Breast epithelium (tissue), 4 donors: ENCODE measurements around the gene BBS4. TPM values are rescaled to one million over a fixed set of nuclear protein-coding genes. Genes with fewer than 3 reads are reported as not detected.
"Not testable (repeated sequence)": the region's sequence is repeated elsewhere in the genome, so short reads cannot be mapped to it uniquely, and the experiment has no call there.

Experiments used
- DNase-seq, 2 donors: peaks; one replicate each; pipeline ENCODE4 v3.0.0-alpha.2; 2019; ENCODE audit warnings: low spot score in 2 of 2
- H3K27ac ChIP-seq, 2 donors: fragments of 200-600 bp; sonication (generic) in 1 of 2; one replicate each; pipeline ENCODE4 v1.5.1; 2016 to 2019; ENCODE audit warnings: mild to moderate bottlenecking in 1 of 2
- H3K27me3 ChIP-seq, 2 donors: fragments of 200-600 bp; sonication (generic) in 1 of 2; one replicate each; pipeline versions ENCODE4 v1.5.1 to v1.6.0; 2017 to 2019; ENCODE audit warnings: control low read depth in 1 of 2, mild to moderate bottlenecking in 1 of 2
- H3K36me3 ChIP-seq: fragments of 200-600 bp; one replicate; pipeline ENCODE4 v1.5.1; 2019
- H3K4me1 ChIP-seq, 2 donors: fragments of 200-600 bp; sonication (generic); one replicate each; pipeline ENCODE4 v1.5.1; 2016 to 2019; ENCODE audit warnings: control low read depth in 1 of 2
- H3K4me3 ChIP-seq, 3 donors: fragments of 200-600 bp; sonication (generic); 1 replicate in 2 of 3; 2 replicates in 1 of 3; pipeline ENCODE4 v1.5.1; 2016 to 2019; ENCODE audit warnings: mild to moderate bottlenecking in 3 of 3, moderate library complexity in 2 of 3
- H3K9me3 ChIP-seq, 2 donors: fragments of 200-600 bp; sonication (generic) in 1 of 2; one replicate each; pipeline ENCODE4 v1.5.1; 2016 to 2019; ENCODE audit warnings: control low read depth in 1 of 2
- CTCF ChIP-seq, 3 donors: fragments of 450-650 bp; IDR thresholded peaks; one replicate each; pipeline ENCODE4 v1.5.1; 2016 to 2017; ENCODE audit warnings: antibody characterized with exemption in 3 of 3, mild to moderate bottlenecking in 3 of 3, moderate library complexity in 3 of 3
- POLR2A ChIP-seq: fragments of 450-650 bp; IDR thresholded peaks from one replicate; pipeline ENCODE4 v1.6.1; 2016; ENCODE audit warnings: antibody characterized with exemption, mild to moderate bottlenecking, moderate library complexity
- POLR2AphosphoS5 ChIP-seq, 3 donors: sonication (generic); formaldehyde crosslinking; IDR thresholded peaks; one replicate each; pipeline ENCODE4 v1.6.1; 2017; ENCODE audit warnings: antibody characterized with exemption in 3 of 3
- intact Hi-C: fragments of 100-400 bp; cut with DNase I; formaldehyde crosslinking; loops from one replicate; pipeline ENCODE4 v1.15.1; 2023; ENCODE audit warnings: low total_unique reads
- total RNA-seq, 3 donors: library from RNA; depleted of rRNA; stranded (reverse); fragments of >200 nt; gene quantifications; one replicate each; pipeline ENCODE4 v1.1.0, GENCODE V29; 2016

BBS4 gene, protein sequence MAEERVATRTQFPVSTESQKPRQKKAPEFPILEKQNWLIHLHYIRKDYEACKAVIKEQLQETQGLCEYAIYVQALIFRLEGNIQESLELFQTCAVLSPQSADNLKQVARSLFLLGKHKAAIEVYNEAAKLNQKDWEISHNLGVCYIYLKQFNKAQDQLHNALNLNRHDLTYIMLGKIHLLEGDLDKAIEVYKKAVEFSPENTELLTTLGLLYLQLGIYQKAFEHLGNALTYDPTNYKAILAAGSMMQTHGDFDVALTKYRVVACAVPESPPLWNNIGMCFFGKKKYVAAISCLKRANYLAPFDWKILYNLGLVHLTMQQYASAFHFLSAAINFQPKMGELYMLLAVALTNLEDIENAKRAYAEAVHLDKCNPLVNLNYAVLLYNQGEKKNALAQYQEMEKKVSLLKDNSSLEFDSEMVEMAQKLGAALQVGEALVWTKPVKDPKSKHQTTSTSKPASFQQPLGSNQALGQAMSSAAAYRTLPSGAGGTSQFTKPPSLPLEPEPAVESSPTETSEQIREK
- total RNA-seq: 10 to 100 TPM; 18.9 to 74.9 (median 51.1) TPM

DNA sequence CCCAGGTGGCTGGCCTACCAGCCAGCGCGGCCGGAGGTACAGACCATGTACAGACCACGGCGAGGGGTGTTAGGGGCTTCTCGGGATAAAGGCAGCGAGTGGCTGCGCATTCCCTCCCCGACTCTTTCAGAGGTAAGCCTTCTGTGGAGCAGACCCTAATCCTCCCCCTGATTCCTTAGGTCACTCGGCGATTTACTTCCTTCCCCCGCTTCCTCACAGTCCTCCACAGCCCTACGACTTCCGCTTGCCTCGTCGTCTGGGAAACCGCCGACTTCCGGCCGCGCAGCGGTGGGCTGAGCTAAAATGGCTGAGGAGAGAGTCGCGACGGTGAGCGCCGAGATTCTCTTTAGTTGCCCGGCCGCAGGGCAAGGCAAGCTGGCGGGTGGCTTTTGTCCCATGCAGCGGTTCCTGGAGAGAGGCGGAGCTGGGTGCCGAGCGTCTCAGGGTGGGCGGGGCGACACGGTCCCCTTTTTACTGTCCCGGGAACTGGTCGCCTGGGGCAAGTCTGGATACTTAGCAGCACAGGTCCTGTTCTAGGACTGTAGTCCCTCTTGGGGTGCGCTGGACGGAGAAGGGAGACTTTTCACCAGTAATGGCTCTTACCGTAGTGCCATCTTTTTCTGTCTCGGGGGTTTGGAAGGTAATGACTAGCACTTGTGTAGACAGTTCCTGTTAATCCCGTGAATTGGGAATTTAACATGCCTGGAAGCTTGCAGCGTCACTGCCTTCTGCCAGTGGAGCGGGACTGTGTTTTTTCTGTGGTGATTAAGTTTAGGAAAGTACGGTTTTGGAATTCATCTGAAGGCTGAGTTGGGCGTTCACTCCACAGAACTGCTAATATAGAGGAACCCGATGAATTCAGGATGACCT is at the start of gene BBS4, which contains the start of gene HIGD2B:
TSS of gene BBS4 (plus strand) at position 283 of the 870 bp plus-strand sequence. CDS start at position 304, 21 bp downstream.
TSS of gene HIGD2B (minus strand) at position 258 of the 870 bp plus-strand sequence. CDS start 9,808 bp downstream, outside the sequence.
- H3K4me3 ChIP-seq: peak within 1 kb of the TSS; percentile 61 to 78 (median 74)
- DNase-seq: peak; percentile 88 to 90
- no peaks in the 10 kb centered on the region for H3K4me1 ChIP-seq
- no peaks in the 10 kb centered on the region for H3K27me3 ChIP-seq
- intact Hi-C loops: no loop called here
- peak within 1 kb of the TSS; percentile 91 to 97 for H3K27ac ChIP-seq
- no peaks in the 10 kb centered on the region for H3K36me3 ChIP-seq
- TF ChIP-seq POLR2A (peak; percentile 75), POLR2AphosphoS5 (IDR thresholded peaks at IDR 0.05) (peak; percentile 73 to 93 (median 79)), CTCF (IDR thresholded peaks at IDR 0.05) (no peak)
- H3K9me3 ChIP-seq: no peaks in the 10 kb centered on the region

DNA sequence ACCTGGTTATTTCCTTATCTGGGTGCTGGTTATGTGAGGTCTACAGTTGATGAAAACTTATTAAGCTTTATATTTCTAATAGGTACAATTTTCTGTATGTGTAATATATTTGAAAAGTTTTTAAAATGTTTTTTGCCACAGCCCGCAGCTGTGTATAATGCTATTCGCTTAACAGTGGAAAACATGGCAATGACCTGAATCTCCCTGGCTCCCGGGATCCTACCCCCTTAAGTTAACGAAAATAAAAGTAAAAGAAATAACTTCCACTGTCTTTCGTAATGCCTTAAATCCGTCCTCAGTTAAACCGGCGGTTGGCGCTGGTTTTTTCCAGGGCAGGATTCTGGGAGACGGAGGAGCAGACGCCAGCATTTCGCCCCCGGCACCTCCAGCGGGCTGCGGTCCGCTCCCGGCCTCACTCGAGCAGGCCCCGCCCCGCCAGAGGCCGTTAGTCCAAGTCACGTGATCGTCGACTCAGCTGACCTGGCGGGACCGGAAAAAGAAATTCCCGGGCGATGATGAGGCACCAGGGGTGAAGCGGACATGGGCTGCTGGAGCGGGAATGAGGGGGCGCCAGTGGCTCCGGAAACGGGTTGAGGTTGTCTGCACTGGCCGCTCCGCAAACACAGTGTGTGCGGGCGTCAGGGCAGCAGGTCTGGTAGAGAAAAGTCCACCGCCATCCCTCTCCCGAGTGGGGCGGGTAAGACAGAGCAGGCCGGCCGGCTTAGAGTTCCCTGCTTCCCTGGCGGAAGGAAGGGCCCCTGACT is 49.3 kb upstream of the BBS4 start:
- Histone ChIP-seq H3K4me3 (peak overlapping the region; percentile 30 to 59 (median 33)), H3K27ac (peak overlapping the region in 1 of 2 donors; percentile 43)
- DNase-seq: peak; percentile 49 to 77
- H3K27me3 ChIP-seq, intact Hi-C loops, H3K4me1 ChIP-seq, H3K36me3 ChIP-seq, H3K9me3 ChIP-seq: not testable (repeated sequence)

DNA sequence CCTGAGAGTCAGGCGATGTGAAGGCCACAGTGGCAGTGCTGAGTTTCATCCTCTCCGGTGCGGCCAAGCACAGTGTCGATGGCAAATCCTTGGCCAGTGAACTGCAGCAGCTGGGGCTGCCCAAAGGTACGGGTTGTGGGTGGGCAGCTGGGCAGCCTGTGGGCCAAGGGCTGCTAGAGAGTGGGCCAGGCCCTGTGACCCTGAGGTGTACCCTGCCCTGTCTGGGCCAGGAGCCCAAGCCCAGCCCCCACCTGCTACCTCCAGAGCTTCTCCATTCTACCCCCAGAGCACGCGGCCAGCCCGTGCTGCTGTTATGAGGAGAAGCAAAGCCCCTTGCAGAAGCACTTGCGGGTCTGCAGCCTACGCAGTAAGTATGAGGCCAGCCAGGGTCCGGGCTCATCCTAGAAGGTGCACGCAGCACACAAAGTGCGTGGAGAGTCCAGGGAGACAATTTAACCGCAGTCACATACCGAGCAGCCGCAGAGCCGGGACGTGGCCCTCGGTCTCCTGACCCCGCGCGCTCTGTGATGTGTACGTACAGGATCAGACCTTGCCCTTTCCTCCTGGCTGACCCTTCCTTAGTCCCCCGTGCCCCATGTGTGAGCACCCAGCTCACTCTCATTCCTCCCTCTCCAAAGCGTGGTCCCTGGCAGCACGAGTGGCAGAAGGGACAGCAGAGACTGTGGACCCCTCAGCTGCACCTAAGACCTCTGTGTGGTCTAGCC is 46.1 kb upstream of the BBS4 start:
- H3K4me1 ChIP-seq, H3K27me3 ChIP-seq, intact Hi-C loops, DNase-seq, H3K4me3 ChIP-seq, H3K36me3 ChIP-seq, H3K27ac ChIP-seq, H3K9me3 ChIP-seq: not testable (repeated sequence)

DNA sequence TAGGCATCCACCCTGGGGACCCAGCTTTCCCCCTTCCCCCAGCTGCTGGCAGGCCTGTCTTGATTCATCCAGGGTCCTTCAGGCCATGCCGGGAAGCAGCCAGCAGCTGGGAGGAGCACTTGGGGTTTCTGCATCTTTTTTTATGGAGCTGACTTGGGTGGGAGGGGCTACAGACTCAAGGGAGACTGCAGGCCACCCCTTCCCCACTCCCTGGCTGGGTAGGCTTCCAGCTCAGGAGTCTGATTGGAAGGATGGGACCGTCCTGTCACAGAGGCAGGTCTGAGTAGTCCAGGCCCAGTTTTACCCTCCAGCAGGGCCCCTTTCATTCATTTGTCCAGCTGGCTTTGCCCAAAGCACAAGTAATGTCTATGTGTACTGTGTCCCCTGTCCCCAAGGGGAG is 43.7 kb upstream of the BBS4 start:
- H3K27me3 ChIP-seq, DNase-seq, intact Hi-C loops, H3K4me1 ChIP-seq, H3K9me3 ChIP-seq, H3K36me3 ChIP-seq, H3K4me3 ChIP-seq, H3K27ac ChIP-seq: not testable (repeated sequence)

DNA sequence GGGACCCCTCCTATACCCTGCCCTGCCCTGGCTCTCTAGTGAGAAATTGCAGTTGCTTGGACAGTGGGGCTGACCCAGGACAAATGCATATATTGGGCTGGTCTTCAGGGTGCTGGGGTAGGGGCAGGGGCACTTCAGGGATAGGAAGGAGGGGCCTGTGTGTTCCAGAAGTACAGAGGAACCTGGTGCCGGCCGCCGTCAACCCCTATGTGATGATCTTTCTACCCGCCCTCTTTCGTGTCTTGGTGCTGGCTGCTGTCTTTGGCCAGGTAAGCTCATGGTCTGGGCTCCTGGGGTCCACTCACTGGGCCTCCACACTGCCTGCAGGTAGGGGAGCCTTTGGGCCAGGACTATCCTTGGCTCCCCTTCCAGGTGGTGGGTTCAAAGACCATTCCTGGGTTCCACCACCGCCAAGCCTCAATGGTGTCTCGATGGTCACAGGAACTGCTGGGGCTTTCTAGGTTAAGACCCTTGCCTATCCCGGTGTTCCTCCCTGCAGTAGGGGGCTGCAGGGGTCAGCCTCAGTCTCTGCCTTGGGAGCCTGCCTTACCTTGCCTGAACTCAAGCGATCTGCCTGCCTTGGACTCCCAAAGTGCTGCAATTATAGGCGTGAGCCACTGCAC is 37.3 kb upstream of the BBS4 start:
- H3K4me3 ChIP-seq, H3K27me3 ChIP-seq, H3K4me1 ChIP-seq, H3K27ac ChIP-seq, H3K36me3 ChIP-seq, H3K9me3 ChIP-seq, DNase-seq, intact Hi-C loops: not testable (repeated sequence)

DNA sequence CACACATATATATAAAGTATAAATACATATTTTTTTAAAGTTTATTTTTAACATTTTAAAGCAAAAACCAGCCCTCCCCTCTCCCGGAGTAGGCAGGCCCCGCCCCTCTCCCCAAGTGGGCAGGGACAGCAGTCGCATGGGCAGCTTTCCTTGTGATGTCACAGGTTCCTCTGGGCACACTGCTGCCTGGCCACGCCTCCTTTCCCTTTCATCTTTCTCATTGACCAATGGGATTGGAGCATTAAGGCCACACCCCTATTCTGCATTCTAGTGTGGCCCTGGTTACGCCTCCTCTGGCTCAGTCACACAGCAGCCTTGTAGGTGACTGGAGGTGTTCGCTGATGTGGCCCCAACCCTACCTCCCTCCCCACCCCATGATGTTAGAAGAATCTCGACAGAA is 31.6 kb upstream of the BBS4 start, which contains the start of gene GOLGA6B:
TSS of gene GOLGA6B (plus strand) at position 301 of the 400 bp plus-strand sequence. CDS start at position 342, 41 bp downstream.
- H3K9me3 ChIP-seq, H3K4me3 ChIP-seq, H3K27ac ChIP-seq, H3K4me1 ChIP-seq, DNase-seq, H3K27me3 ChIP-seq, H3K36me3 ChIP-seq, intact Hi-C loops: not testable (repeated sequence)

- H3K27ac ChIP-seq, H3K4me3 ChIP-seq, H3K9me3 ChIP-seq, H3K4me1 ChIP-seq, H3K36me3 ChIP-seq, intact Hi-C loops, DNase-seq, H3K27me3 ChIP-seq: not testable (repeated sequence)
Observed at GRCh38 chr15:72656014-72656413, 30.0 kb upstream of the BBS4 start.

DNA sequence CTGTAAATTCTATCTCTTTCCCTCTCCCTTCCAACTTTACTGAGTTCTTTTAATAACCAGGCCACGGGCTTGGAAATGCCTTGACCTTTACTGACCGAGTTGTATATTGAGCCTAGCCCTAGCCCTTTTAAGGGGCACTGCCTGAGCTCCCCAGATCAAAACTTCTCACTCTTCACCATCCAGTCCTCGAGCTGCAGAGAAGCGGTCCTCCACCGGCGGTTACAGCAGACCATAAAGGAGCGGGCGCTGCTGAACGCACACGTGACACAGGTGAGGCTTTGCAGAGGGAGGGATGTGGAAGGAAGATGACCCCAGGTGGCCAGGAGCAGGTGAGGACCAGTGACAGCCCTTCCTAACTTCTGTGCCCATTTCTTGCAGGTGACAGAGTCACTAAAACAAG is 24.9 kb upstream of the BBS4 start:
- intact Hi-C loops, H3K4me1 ChIP-seq, H3K36me3 ChIP-seq, H3K9me3 ChIP-seq, H3K27ac ChIP-seq, DNase-seq, H3K27me3 ChIP-seq, H3K4me3 ChIP-seq: not testable (repeated sequence)

DNA sequence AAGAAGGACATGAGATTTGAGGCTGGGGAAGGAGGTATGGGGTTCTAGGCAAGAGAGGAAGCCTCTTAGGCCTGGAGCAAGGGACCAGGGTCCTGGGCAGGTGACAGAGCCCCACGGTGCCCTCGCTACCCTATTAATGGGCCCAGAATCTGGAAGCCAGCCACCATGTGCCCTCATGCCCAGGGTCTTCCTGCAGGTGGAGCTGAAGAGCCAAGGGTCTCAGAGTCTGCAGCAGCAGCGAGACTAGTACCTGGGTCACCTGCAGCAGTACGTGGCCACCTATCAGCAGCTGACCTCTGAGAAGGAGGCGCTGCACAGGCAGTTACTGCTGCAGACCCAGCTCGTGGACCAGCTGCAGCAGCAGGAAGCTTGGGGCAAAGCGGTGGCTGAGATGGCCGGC is 22.1 kb upstream of the BBS4 start:
- H3K36me3 ChIP-seq, H3K4me1 ChIP-seq, H3K27ac ChIP-seq, H3K27me3 ChIP-seq, DNase-seq, H3K4me3 ChIP-seq, intact Hi-C loops, H3K9me3 ChIP-seq: not testable (repeated sequence)

GRCh38 chr15:72665706-72666105 is 20.3 kb upstream of the BBS4 start:
- H3K27me3 ChIP-seq, H3K9me3 ChIP-seq, intact Hi-C loops, H3K36me3 ChIP-seq, DNase-seq, H3K4me1 ChIP-seq, H3K4me3 ChIP-seq, H3K27ac ChIP-seq: not testable (repeated sequence)
